Activated CD4-positive, CD25-positive, alpha-beta regulatory T cell treated with anti-CD3 and anti-CD28 coated beads, Interleukin-2, amount 50 U/mL, for 24 hours (primary cell): ENCODE results near the gene MAL.
"Not testable (repeated sequence)": the region's sequence is repeated elsewhere in the genome, so short reads cannot be mapped to it uniquely, and the experiment has no call there.

ENCODE experiments used
- ATAC-seq, 2 donors: fragments of 150-1000 bp; cut with Tn5 transposase; one replicate each; pipeline ENCODE4 v1.10.0; 2021; ENCODE audit warnings: mild to moderate bottlenecking in 1 of 2, moderate library complexity in 1 of 2

The MAL gene

GRCh38 chr2:95063086-95063958, 37.8 kb downstream of the MAL start:
- peak in 1 of 2 donors; percentile 35 for ATAC-seq

GRCh38 chr2:95068256-95068655, 42.7 kb downstream of the MAL start:
- no peak for ATAC-seq

- ATAC-seq = no peak
Observed at GRCh38 chr2:95069465-95069864, 44.0 kb downstream of the MAL start.

- ATAC-seq = no peak
Observed at GRCh38 chr2:95071856-95072255, 46.3 kb downstream of the MAL start.

- no peak for ATAC-seq
Observed at GRCh38 chr2:95072424-95072823, 46.9 kb downstream of the MAL start.

- ATAC-seq = peak in 1 of 2 donors; percentile 25
Observed at GRCh38 chr2:95073856-95074662, 48.6 kb downstream of the MAL start.

- ATAC-seq = peak; percentile 50 to 62
Observed at GRCh38 chr2:95074663-95075439, 49.3 kb downstream of the MAL start.

GRCh38 chr2:95075440-95076132, 50.1 kb downstream of the MAL start:
- no peak for ATAC-seq

GRCh38 chr2:95076705-95077529, 51.4 kb downstream of the MAL start:
- peak; percentile 86 to 87 for ATAC-seq

- ATAC-seq = no peak
Observed at GRCh38 chr2:95077530-95077825, 52.0 kb downstream of the MAL start.

GRCh38 chr2:95077861-95078603, 52.5 kb downstream of the MAL start:
- no peak for ATAC-seq

GRCh38 chr2:95079199-95079683, 53.7 kb downstream of the MAL start:
- ATAC-seq = no peak

GRCh38 chr2:95082477-95082876, 57.0 kb downstream of the MAL start:
- no peak for ATAC-seq

GRCh38 chr2:95086017-95086416, 60.5 kb downstream of the MAL start:
- no peak for ATAC-seq

GRCh38 chr2:95087379-95087778, 61.9 kb downstream of the MAL start:
- no peak for ATAC-seq

GRCh38 chr2:95091885-95092555, 66.5 kb downstream of the MAL start:
- ATAC-seq = no peak

- not testable (repeated sequence) for ATAC-seq
Observed at GRCh38 chr2:95098273-95098672, 72.8 kb downstream of the MAL start.

GRCh38 chr2:95099910-95100309, 74.4 kb downstream of the MAL start:
- no peak for ATAC-seq
